HCT116 (cell line): ENCODE results near the gene CHRNA9. TPM values are rescaled to one million over a fixed set of nuclear protein-coding genes. Genes with fewer than 3 reads are reported as not detected.

ENCODE experiments used
- ATAC-seq: fragments of 200-7000 bp; cut with Tn5 transposase; 2 replicates; pipeline ENCODE4 v1.9.1; 2020; ENCODE audit warnings: mild to moderate bottlenecking, moderate library complexity
- BruUV-seq: library from RNA; stranded (reverse); fragments of 400-500 nt; replicated peaks from 2 replicates; lab custom pipeline; 2021; lab: Mats Ljungman, UMichigan
- CTCF ChIA-PET: fragments of 300-600 bp; sonication (Branson Sonifier 250); formaldehyde crosslinking; loops from one replicate; lab custom pipeline; 2021; ENCODE audit warnings: antibody characterized with exemption; lab: Charles Lee
- POLR2A ChIA-PET: fragments of 300-600, 350-600 bp; sonication (Branson Sonifier 250); formaldehyde crosslinking; loops from one replicate; lab custom pipeline; 2021; ENCODE audit warnings: antibody characterized with exemption; lab: Charles Lee
- RAD21 ChIA-PET, 2 experiments: fragments of 300-600 bp; sonication (Branson Sonifier 250); formaldehyde crosslinking; loops; one replicate each; lab custom pipeline; 2023; ENCODE audit warnings: low total read pairs in 2 of 2; ENCODE audit not compliant: uncharacterized antibody in 2 of 2, unreplicated experiment in 2 of 2, low non-redundant PET in 1 of 2; lab: Charles Lee
- DNase-seq: peaks from one replicate; pipeline ENCODE4 v3.0.0-alpha.2; 2010; ENCODE audit warnings: low read depth, low spot score
- H2AFZ ChIP-seq: fragments of 200-600 bp; shearing (Covaris generic), sonication (generic); 2 replicates; pipeline ENCODE4 v1.6.1; 2017; ENCODE audit warnings: low read depth, mixed run types, mixed read lengths, antibody characterized with exemption, low read length; ENCODE audit not compliant: poor library complexity, severe bottlenecking
- H3K27ac ChIP-seq: 2 replicates; pipeline ENCODE4 v1.5.1; 2012; ENCODE audit warnings: low read depth, low read length
- H3K27me3 ChIP-seq: fragments of 200-600 bp; sonication (generic); 2 replicates; pipeline ENCODE4 v1.6.1; 2016; ENCODE audit warnings: mixed run types, low read length, mixed read lengths; ENCODE audit not compliant: insufficient read depth
- H3K36me3 ChIP-seq, 2 experiments: fragments of 200-500 bp in 1 of 2; fragments of 200-600 bp in 1 of 2; sonication (Bioruptor generic) in 1 of 2; sonication (generic) in 1 of 2; 2 replicates each; pipeline versions ENCODE4 v1.5.1 to v1.6.1; 2014 to 2016; ENCODE audit warnings: low read length in 2 of 2, inconsistent platforms in 1 of 2, mixed read lengths in 1 of 2, mixed run types in 1 of 2; ENCODE audit not compliant: insufficient read depth in 2 of 2, control insufficient read depth in 1 of 2
- H3K4me1 ChIP-seq, 2 experiments: fragments of 200-600 bp in 1 of 2; sonication (generic) in 1 of 2; 2 replicates each; pipeline versions ENCODE4 v1.5.1 to v1.6.1; 2012 to 2017; ENCODE audit warnings: low read length in 2 of 2, inconsistent platforms in 1 of 2, mild to moderate bottlenecking in 1 of 2, mixed read lengths in 1 of 2, mixed run types in 1 of 2, moderate library complexity in 1 of 2; ENCODE audit not compliant: insufficient read depth in 2 of 2, control insufficient read depth in 1 of 2
- H3K4me2 ChIP-seq: fragments of 200-600 bp; sonication (generic); 2 replicates; pipeline ENCODE4 v1.6.1; 2017; ENCODE audit warnings: mixed run types, low read length, mixed read lengths
- H3K4me3 ChIP-seq, 2 experiments: fragments of 200-600 bp in 1 of 2; sonication (generic) in 1 of 2; replicated peaks in 1 of 2; 2 replicates each; pipeline ENCODE4 v1.5.1; 2011 to 2016; ENCODE audit warnings: low read length in 2 of 2, control low read depth in 1 of 2, low read depth in 1 of 2, mild to moderate bottlenecking in 1 of 2, mixed read lengths in 1 of 2, mixed run types in 1 of 2
- H3K79me2 ChIP-seq: fragments of 200-600 bp; sonication (generic); 2 replicates; pipeline ENCODE4 v1.6.1; 2017; ENCODE audit warnings: mild to moderate bottlenecking, mixed run types, low read length, moderate library complexity, mixed read lengths; ENCODE audit not compliant: insufficient read depth
- H3K9ac ChIP-seq: fragments of 200-600 bp; sonication (generic); 2 replicates; pipeline ENCODE4 v1.6.1; 2016; ENCODE audit warnings: low read length, mixed read lengths
- H3K9me2 ChIP-seq: fragments of 200-600 bp; sonication (generic), shearing (Covaris generic); 2 replicates; pipeline ENCODE4 v1.6.1; 2017; ENCODE audit warnings: mixed run types, mild to moderate bottlenecking, moderate library complexity; ENCODE audit not compliant: insufficient read depth
- H3K9me3 ChIP-seq, 2 experiments: fragments of 200-500 bp in 1 of 2; fragments of 200-600 bp in 1 of 2; sonication (Bioruptor generic) in 1 of 2; sonication (generic) in 1 of 2; 2 replicates each; pipeline ENCODE4 v1.6.1; 2014 to 2017; ENCODE audit warnings: low read length in 2 of 2, mixed read lengths in 2 of 2, inconsistent platforms in 1 of 2, low read depth in 1 of 2, mild to moderate bottlenecking in 1 of 2, mixed run types in 1 of 2, moderate library complexity in 1 of 2; ENCODE audit not compliant: control insufficient read depth in 1 of 2, insufficient read depth in 1 of 2
- H4K20me1 ChIP-seq: fragments of 200-600 bp; sonication (generic), shearing (Covaris generic); 2 replicates; pipeline ENCODE4 v1.6.1; 2017; ENCODE audit warnings: mixed run types, mild to moderate bottlenecking, moderate library complexity; ENCODE audit not compliant: insufficient read depth
- CTCF ChIP-seq, 3 experiments: fragments of 200-600 bp in 1 of 3; sonication (generic) in 1 of 3; IDR thresholded peaks in 2 of 3; conservative IDR thresholded peaks in 1 of 3; 2 replicates each; pipeline ENCODE4 v1.5.1; 2012 to 2017; ENCODE audit warnings: low read depth in 2 of 3, low read length in 2 of 3, antibody characterized with exemption in 1 of 3, borderline replicate concordance in 1 of 3, control low read depth in 1 of 3, mild to moderate bottlenecking in 1 of 3, mixed read lengths in 1 of 3, mixed run types in 1 of 3, moderate library complexity in 1 of 3; ENCODE audit not compliant: insufficient read depth in 1 of 3
- EGR1 ChIP-seq: IDR thresholded peaks from 2 replicates; pipeline ENCODE4 v1.6.1; 2012; ENCODE audit warnings: low read depth
- EZH2phosphoT487 ChIP-seq: fragments of 200-600 bp; IDR thresholded peaks from 2 replicates; pipeline ENCODE4 v1.6.1; 2018; ENCODE audit warnings: antibody characterized with exemption, borderline replicate concordance
- POLR2A ChIP-seq: IDR thresholded peaks from 2 replicates; pipeline ENCODE4 v1.7.0; 2011; ENCODE audit warnings: borderline replicate concordance; ENCODE audit not compliant: insufficient read depth, insufficient read length; ENCODE audit errors: extremely low read depth
- RAD21 ChIP-seq: IDR thresholded peaks from 2 replicates; pipeline ENCODE4 v1.6.1; 2012; ENCODE audit warnings: low read depth, mild to moderate bottlenecking
- SP1 ChIP-seq: IDR thresholded peaks from 2 replicates; pipeline ENCODE4 v1.6.1; 2012; ENCODE audit warnings: low read depth
- SRF ChIP-seq: IDR thresholded peaks from 2 replicates; pipeline ENCODE4 v1.6.1; 2012; ENCODE audit warnings: low read depth
- TCF7L2 ChIP-seq: IDR thresholded peaks from 2 replicates; pipeline ENCODE4 v1.7.0; 2011; ENCODE audit warnings: borderline replicate concordance, inconsistent platforms; ENCODE audit not compliant: insufficient read depth, insufficient read length; ENCODE audit errors: extremely low read depth
- YY1 ChIP-seq: IDR thresholded peaks from 2 replicates; pipeline ENCODE4 v1.6.1; 2011; ENCODE audit warnings: low read length, low read depth, moderate library complexity, mild to moderate bottlenecking; ENCODE audit not compliant: insufficient replicate concordance; ENCODE audit errors: extremely low read depth
- ZBTB33 ChIP-seq: IDR thresholded peaks from 2 replicates; pipeline ENCODE4 v1.6.1; 2011; ENCODE audit warnings: mild to moderate bottlenecking, low read length, moderate library complexity; ENCODE audit not compliant: insufficient replicate concordance; ENCODE audit errors: extremely low read depth
- intact Hi-C: fragments of 100-400 bp; cut with micrococcal nuclease; formaldehyde crosslinking; loops from 2 replicates; pipeline ENCODE4 v1.10.0; 2022
- total RNA-seq: library from RNA; stranded (reverse); gene quantifications from one replicate; pipeline ENCODE4 v1.2.1, GENCODE V29; 2021; ENCODE audit not compliant: unreplicated experiment

Gene CHRNA9
- total RNA-seq, 1 experiment from 2014 or later: not detected

DNA sequence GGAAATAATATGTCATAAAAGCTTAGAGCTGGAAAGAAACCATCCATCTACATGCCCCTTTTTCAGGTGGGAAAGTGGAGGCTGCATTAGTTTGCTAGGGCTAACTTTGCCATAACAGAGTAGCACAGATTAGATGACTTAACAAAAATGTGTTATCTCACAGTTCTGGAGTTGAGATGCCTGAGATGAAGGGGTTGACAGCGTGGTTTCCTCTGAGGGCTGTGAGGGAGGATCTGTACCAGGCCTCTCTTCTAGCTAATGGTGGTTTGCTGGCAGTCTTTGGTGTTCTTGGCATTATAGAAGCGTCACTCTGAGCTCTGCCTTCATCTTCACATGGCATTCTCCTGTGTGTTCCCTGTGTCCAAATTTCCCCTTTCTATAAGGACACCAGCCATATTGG is 2.4 kb downstream of the CHRNA9 start:
- no peaks in the 10 kb centered on the region for H3K36me3 ChIP-seq
- CTCF ChIA-PET: no interaction called here
- intact Hi-C loops: no loop called here
- no peak overlapping the region for H2AFZ ChIP-seq
- DNase-seq (no peak), ATAC-seq (no peak)
- H3K9ac ChIP-seq: no peak overlapping the region
- no peak overlapping the region for H3K27ac ChIP-seq
- peaks cover 18 to 32% of the 10 kb centered on the region in 2 experiments for H3K4me1 ChIP-seq
- TF ChIP-seq SRF (no peak), EGR1 (no peak), CTCF (IDR thresholded peaks at IDR 0.05 in 2 of 3, conservative IDR thresholded peaks at IDR 0.05 in 1 of 3; ENCODE audit: borderline replicate concordance in 1 of 3, insufficient read depth in 1 of 3, low read depth in 2 of 3, low read length in 2 of 3) (no peak), RAD21 (no peak), YY1 (no peak), EZH2phosphoT487 (no peak), SP1 (no peak), TCF7L2 (no peak), ZBTB33 (no peak), POLR2A (no peak)
- H3K9me2 ChIP-seq: no peaks in the 10 kb centered on the region
- H3K27me3 ChIP-seq: no peaks in the 10 kb centered on the region
- H3K4me3 ChIP-seq: no peak overlapping the region
- POLR2A ChIA-PET: no interaction called here
- H4K20me1 ChIP-seq: no peaks in the 10 kb centered on the region
- BruUV-seq: no TSS peak
- no peak overlapping the region for H3K4me2 ChIP-seq
- no peaks in the 10 kb centered on the region for H3K9me3 ChIP-seq
- RAD21 ChIA-PET: no interaction called here
- H3K79me2 ChIP-seq: no peaks in the 10 kb centered on the region
